HG03064 (cell line): Measurements from ENCODE around the gene SPATS2L.

ENCODE experiments used
- ATAC-seq: cut with Tn5 transposase; IDR thresholded peaks from one replicate; pipeline ENCODE4 v1.9.1; 2021; ENCODE audit warnings: low read depth; ENCODE audit not compliant: unreplicated experiment

The SPATS2L gene

GRCh38 chr2:200296118-200296517 is 10.4 kb upstream of the SPATS2L start:
- ATAC-seq = no peak

GRCh38 chr2:200297100-200297499 is 9.4 kb upstream of the SPATS2L start:
- no peak for ATAC-seq

- ATAC-seq = no peak
Measured at GRCh38 chr2:200297989-200298388, 8.5 kb upstream of the SPATS2L start.

- ATAC-seq = no peak
Measured at GRCh38 chr2:200298816-200299215, 7.7 kb upstream of the SPATS2L start.

- ATAC-seq = no peak
Measured at GRCh38 chr2:200300065-200300464, 6.4 kb upstream of the SPATS2L start.

GRCh38 chr2:200300638-200301314 is 5.7 kb upstream of the SPATS2L start:
- ATAC-seq = no peak

GRCh38 chr2:200301953-200302858 is 4.3 kb upstream of the SPATS2L start:
- ATAC-seq = no peak

GRCh38 chr2:200302940-200303727 is 3.4 kb upstream of the SPATS2L start:
- no peak for ATAC-seq

- no peak for ATAC-seq
Measured at GRCh38 chr2:200305797-200306195, 697 bp upstream of the SPATS2L start.

GRCh38 chr2:200306931-200307723 is 634 bp downstream of the SPATS2L start:
- peak; percentile 54 for ATAC-seq

- no peak for ATAC-seq
Measured at GRCh38 chr2:200307724-200308545, 1.4 kb downstream of the SPATS2L start.

GRCh38 chr2:200308546-200309295 is 2.2 kb downstream of the SPATS2L start:
- ATAC-seq = no peak

GRCh38 chr2:200309296-200310049 is 3.0 kb downstream of the SPATS2L start:
- no peak for ATAC-seq

GRCh38 chr2:200310545-200310971 is 4.1 kb downstream of the SPATS2L start:
- no peak for ATAC-seq

- ATAC-seq = no peak
Measured at GRCh38 chr2:200311139-200311538, 4.6 kb downstream of the SPATS2L start.

GRCh38 chr2:200314976-200315567 is 8.6 kb downstream of the SPATS2L start:
- ATAC-seq = no peak

GRCh38 chr2:200317975-200318374 is 11.5 kb downstream of the SPATS2L start:
- no peak for ATAC-seq
